ENCODE data around the gene DGCR2.
"Not testable (repeated sequence)": the region's sequence is repeated elsewhere in the genome, so short reads cannot be mapped to it uniquely, and the experiment has no call there.

DGCR2 gene

DNA sequence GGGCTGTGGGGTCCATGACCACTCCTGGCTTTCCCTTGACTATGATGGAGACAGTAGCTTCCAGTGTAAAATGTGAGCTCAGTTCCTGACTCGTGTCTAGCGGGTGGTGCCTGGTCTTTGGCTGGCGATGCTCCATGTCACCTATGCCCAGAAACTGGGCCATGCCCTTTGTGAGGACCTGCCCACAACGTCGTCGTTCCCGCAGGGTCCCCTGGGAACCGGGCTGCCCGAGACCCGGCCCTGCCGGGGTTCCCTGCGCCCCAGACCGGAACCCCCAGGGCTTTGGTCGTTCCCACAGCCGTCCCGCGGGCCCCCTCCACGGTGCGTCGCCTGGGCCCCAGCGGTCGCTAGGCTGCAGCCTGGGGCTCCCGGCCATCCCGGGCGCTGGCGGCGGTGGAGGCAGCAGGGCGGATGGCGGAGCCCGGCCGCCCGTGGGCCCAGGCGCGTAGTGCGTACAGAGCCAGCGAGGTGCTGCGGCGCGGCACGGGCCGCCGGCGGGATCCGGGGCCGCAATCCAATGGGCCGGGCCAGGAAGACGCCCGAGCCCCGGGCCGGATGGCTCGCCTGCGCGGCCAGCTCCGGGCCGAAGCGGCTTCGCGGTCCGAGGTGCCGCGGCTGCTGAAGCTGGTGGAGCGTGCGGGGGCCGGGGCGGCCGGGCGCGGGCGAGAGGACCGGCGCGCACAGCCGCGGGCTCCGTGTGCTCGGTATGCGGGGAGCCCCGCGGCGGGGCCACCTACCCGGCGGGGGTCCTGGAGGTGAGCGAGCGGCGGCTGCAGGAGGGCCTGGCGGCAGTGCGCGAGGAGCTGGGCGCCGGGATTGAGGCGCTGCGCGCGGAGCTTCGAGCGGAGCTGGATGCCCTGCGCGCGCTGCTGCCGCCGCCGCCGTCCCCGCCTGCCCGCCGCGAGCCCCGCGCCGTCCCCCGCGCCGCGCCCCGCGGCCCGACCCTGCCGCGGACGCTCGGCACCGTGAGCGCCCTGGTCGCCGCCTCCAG is 92.8 kb downstream of the DGCR2 start:
- not testable (repeated sequence) for DNase-seq (ENCODE audit: low read depth)

DNA sequence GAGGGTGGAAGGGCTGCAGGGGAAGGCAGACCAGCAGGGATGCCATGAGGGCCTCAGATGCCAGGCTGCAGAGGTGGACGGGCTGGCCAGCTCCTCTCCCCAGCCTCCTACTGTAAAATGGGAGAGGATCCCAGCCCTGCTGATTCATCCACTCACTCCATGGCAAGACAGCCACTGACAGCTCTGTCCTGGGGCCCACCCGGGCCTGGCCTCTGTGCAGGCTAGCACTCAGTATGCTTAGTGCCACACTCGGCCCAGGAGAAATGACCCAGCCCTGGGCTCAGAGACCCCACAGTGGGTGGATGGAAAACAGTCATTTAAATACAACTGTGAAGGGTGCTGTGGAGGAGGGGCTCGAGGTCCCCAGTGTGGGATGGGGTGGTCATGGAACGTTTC is 94.2 kb downstream of the DGCR2 start:
- not testable (repeated sequence) for DNase-seq (ENCODE audit: low read depth)

DNA sequence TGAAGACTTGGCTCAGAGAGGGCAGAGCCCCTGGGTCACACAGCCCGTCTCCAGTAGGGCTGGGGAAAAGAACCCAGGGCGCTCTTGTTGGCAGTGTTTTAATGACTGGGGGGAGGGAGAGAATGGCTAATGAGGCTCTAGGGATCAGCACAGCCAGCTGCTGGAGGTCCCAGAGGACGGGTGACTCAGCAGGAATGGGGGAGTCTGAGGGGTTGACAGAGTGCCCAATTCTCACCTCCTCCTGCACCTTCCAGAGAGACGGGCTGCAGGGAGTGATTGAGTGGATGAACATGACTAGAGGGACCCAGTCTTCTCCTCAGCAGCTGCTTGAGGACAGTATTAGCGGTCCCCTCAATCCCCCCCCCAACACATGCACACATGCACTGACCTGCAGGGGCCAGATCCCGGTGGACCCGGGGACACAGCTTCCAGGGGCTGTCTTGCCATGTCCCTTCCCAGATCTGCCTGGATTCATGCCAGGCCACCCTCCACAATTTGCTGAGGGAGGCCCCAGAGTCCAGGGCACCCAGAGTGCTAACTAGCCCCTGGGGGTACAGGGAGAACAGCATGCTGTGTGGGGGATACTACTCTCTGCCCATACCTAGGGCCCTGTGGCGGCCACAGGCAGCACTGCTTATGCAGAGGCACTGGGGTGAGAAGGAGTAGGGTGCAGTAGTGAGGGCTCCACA is 94.7 kb downstream of the DGCR2 start:
- not testable (repeated sequence) for DNase-seq (ENCODE audit: low read depth)

DNA sequence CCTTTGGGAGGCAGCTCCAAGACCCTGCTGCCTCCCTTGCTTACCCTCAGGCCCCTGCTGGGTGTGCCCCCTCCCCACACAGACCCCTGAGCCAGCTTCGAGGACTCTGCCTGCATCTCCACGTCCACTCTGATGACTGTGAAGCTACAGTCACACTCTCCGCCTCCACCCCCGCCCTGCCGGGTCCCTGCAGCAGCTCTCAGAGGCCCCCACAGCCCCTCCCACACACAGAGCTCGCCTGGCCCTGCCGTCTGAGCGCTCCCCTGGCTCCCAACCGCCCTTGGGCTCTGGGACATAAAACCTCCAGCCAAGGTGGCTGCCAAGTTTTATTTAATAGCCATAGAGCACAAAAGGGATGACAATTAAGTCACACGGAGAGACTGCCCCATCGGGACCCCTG is 96.1 kb downstream of the DGCR2 start:
- not testable (repeated sequence) for DNase-seq (ENCODE audit: low read depth)

DNA sequence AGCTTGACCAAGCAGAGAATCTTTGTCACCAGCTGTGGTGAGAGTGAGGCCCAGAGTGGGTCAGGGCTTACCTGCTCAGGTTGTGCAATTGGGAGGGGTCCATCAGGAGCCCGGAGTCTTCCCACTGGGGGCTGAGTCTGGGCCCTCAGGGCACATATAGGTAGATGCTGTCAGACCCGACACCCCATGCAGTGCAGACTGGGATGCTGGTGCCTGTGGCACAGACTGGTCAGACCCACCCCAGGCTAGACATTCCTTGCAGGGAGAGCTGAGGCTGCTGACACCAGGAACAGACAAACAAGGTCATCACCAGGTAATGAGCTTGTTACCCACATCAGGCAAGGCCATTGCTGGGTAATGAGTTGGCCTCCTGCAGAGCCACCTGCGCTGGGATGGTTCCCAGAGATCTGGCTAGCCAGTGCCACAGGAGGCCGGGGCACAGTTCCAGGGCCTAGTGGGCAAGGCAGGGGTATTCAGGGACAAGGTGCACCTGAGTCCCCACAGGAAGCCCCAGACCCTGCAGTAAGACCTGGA is 97.2 kb downstream of the DGCR2 start:
- not testable (repeated sequence) for DNase-seq (ENCODE audit: low read depth)

DNA sequence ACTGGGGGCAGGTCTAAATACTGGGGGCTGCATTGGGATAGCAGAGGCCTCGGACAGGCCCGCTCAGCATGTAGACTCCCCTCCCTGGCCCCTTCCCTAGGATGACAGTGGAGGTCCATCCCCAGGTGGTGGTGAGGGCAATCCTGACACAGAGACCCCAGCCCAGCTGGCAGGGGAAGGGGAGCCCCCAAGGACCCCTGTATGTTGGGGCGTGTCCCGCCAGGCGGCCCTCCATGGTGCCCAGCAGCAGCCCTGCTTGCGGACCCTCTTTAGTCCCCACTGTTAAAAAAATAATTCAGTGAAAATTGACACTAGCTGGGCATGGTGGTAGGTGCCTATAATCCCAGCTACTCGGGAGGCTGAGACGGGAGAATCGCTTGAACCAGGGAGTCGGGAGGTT is 98.3 kb downstream of the DGCR2 start:
- not testable (repeated sequence) for DNase-seq (ENCODE audit: low read depth)

DNA sequence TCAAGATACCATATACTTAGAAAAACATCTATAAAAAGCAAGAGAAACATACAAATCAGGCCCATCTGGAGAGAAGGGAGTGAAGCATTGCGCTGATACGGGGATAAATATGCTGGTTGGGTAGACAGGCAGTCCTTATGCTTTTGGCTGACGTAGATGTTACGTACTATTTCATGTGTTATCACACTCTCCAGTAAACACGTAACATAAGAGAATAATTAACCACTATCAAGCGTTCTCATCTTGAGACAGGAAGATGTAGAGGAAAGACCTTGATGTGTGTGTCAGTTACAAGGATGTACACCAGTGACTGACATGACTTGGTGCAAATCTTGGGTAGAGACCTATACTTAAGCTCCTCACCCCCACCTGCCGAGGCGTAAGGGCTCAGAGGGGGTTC is 99.5 kb downstream of the DGCR2 start:
- no peak for DNase-seq (ENCODE audit: low read depth)

DNA sequence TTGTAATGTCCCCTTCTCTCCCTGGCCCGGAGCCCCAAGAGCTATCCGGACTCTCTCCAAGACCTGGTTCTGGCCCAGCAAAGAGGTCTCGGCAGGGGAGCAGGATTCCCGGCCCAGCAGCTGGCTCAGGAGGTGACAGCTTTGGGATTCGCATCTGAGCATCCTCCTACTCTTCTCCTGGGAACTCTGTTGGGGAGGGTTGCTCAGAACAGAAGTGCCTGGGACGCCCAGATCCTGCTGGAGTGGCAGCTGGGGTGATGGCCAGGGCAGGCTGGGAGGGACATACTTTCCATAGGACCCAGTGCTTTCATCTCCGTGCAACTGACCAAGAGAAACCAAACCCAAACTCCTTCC is 102.6 kb downstream of the DGCR2 start:
- DNase-seq (ENCODE audit: low read depth), result no peak

DNA sequence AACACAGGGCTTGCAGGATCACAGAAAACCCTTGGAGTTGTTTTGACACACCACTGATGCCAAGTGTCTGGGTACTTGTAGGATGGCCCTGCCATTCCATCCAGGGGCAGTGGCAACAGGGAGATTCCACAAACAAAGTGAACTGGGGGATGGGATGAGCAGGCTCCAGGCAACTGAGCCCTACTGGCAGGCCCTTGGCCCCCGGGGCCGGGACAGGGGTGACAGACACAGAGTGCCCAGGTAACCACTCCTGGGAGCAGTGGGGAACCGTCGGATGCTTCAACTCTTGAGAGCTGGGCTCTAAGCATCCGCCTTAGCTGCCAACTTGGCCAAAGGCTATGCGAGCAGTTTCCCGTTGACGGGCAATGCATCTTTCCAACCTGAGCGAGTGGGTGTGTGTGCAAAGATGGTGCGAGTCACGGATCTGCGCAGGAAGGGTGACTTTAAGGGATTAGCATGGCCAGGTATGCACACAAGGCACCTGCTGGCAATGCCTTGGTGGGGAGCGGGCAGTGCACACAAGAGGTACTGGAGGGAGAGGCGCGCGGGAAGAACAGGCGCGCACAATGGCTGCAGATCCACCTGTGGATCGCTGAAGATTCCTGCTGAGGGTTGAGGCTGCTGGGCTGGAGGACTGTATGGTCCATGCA is 103.1 kb downstream of the DGCR2 start:
- no peak for DNase-seq (ENCODE audit: low read depth)

DNA sequence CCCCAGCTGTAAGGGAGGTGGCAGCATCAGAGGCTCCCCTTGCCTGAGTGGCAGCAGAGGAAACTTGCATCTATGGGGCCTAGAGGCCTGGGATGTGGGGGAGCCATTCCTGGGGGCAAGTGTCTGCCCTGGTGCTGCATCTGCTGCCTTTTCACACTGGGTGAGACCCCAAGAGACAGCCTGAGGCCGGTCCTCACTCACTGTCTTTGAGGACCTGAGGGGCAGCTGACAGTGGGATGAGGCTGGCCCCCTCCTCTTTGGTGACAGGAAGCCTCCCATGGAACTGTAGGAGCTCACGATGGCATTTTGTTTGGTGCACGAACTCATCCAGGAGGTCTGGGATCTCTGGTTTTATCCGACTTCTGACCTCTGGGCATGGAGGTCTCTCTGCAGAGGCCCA is 104.0 kb downstream of the DGCR2 start:
- no peak for DNase-seq (ENCODE audit: low read depth)

DNA sequence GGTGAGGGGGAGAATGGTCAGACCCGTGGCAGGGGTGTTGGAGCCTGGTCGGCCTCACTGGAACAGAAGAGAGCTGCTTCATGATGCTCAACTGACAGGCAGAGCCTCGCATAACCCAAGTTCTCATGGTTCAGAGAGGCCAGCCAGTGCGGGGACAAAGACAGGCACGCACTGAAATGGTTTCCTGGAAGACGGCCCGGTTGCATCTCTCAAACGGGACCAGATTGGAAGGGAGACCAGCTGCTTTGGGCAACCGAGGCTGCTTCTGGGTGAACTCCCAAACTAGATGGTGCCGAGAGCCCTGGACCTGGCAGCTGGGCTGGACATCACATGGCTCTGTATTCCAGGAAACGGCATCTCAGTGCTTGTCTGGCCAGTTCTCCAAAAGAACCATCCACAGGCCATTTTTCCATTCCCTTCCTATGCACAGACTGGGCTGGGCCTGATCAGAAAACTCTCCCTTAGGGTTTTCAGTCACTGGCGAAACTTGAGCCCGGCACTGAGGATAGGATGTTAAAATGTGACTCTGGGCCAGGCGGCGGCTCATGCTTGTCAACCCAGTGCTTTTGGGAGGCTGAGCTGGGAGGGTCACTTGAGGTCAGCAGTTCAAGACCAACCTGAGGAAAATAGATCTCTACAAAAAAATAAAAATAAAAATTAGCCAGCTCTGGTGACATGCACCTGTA is 106.0 kb downstream of the DGCR2 start:
- DNase-seq (ENCODE audit: low read depth), result no peak

DNA sequence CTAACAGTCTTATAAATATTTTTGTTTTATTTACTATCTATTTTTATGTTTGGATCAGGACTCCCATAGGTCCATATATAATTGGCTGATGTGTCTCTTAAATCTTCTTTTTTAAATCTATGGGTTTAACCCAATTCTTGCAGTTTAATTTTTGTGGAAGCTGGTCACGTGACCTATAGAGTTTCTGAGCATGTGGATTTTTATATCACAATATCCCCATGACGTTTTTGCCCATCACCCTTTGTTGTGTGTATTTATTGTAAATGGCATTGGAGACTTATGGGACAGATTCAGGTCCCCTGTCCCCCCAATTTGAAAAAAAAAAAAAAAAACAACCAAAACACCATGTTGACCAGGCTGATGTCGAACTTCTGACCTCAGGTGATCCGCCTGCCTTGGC is 107.3 kb downstream of the DGCR2 start:
- no peak for DNase-seq (ENCODE audit: low read depth)

DNA sequence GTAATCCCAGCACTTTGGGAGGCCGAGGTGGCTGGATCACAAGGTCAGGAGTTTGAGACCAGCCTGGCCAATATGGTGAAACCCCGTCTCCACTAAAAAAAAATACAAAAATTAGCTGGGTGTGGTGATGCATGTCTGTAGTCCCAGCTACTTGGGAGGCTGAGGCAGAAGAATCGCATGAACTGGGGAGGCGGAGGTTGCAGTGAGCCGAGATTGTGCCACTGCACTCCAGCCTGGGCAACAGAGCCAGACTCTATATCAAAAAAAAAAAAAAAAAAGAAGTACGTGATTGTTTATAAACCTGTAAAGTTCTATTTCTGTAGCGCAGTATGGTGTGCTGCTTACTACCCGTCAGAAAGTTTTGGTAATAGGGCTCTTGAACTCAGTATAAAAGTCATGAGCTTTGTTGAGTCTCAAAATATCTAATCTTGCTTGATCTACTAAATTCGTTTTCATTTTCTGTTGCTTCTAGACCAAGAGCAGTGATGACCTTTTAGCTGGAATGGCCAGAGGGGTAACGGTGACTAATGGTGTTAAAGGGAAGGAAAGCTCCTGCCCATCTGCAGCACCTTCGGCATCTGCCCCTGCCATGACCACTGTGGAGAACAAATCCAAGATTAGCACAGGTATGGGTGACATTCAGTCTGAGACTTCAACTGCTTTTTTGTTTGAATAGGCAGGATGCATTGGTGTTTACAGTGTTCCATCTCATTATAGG is 108.2 kb downstream of the DGCR2 start:
- DNase-seq (ENCODE audit: low read depth), result not testable (repeated sequence)

DNA sequence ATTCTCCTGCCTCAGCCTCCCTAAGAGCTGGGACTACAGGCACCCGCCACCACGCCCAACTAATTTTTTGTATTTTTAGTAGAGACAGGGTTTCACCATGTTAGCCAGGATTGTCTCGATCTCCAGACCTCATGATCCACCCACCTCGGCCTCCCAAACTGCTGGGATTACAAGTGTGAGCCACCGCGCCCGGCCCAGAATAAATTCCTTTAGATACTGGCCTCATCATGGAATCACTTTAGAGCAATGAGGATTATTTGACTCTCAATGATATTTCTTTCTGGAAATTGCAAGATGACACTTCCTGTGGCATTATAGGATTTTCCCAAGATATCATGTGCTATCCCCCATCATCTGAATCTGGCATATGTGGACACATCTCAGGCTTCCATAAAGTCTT is 108.8 kb downstream of the DGCR2 start:
- DNase-seq (ENCODE audit: low read depth), result not testable (repeated sequence)

DNA sequence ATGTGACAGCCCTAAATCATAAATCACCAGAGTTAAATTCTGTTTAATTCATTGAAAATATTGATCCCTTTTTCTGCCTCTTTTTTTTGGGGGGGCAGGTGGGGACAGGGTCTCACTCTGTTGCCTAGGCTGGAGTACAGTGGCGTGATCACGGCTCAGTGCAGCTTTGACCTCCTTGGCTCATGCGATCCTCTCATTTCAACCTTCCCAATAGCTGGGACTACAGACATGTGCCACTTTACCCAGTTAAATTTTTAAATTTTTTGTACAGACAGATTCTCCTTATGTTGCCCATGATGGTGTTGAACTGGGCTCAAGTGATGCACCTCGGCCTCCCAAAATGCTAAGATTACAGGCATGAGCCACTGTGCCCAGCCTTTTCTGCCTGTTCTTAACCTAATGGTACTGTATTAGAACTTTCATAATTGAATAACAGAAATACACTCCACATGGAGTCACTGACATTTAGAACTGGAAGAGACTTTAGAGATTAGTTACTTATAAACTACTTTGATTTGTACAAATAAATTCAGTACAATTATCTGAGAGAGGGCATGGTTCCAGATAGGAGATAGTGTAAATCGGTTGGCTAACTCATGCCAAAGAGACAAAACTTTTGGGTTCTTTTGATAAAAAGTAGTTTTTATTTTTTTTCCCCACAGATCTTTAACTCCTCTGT is 109.8 kb downstream of the DGCR2 start:
- DNase-seq (ENCODE audit: low read depth), result no peak

DNA sequence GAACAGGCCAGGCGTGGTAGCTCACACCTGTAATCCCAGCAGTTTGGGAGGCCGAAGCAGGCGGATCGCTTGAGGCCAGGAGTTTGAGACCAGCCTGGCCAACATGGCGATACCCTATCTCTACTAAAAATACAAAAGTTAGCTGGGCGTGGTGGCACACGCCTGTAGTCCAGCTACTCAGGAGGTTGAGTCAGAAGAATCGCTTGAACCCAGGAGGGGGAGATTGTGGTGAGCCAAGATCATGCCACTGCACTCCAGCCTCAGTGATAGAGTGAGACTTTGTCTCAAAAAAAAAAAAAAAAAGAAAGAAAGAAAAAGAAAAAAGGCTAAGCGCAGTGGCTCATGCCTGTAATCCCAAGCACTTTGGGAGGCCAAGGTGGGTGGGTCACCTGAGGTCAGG is 110.6 kb downstream of the DGCR2 start:
- DNase-seq (ENCODE audit: low read depth), result not testable (repeated sequence)

DNA sequence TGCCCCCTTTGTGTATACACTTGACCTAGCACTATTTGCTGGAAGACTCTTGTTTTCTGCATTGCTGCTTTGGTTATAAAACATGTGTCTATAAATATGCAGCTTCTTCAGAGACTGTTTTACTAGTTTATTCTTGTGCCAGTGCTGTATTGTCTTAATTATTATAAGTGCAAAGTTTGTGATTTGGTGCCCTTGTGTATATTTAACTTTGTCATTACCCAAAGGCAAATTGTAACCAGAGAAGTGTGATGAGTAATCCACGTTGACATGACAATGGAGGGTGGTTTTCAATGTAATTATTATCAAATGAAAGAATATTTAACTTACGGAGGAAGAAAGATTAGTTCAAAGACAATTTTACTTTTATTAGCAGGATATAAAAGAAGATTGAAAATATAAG is 111.1 kb downstream of the DGCR2 start:
- no peak for DNase-seq (ENCODE audit: low read depth)

DNA sequence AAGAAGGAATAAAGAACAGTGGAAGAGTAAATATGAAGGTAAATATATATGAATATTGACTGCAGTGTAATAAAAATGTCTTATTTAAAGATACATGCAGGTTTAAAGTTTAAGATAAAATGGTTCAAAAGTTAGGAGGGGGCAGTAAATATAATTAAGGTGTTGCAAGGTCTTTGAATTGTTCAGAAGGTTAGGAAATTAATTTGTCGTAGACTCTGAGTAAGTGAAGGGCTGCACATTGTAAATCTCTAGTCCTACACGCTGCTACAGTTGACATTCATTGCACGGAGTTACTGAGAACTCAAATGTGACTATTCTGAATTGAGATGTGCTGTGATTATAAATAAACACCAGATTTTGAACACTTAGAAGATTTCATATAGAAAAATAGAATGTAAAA is 116.3 kb downstream of the DGCR2 start:
- DNase-seq (ENCODE audit: low read depth), result no peak

DNA sequence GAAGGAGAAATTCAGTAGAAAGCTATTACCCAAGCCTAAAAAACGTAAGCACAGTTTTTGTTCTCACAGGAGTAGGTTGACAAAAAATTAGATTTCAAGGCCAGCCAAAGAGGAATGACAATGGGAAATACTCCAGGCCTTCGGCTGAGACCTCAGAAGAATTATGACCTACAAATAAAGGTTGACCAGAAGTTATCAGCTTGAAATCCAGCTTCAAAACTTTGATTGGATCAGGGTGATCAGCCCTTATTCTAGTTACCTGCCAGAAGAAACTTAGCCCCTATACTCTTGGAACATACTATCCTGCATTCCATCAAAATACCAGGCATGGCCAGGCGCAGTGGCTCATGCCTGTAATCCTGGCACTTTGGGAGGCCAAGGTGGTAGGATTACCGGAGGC is 117.7 kb downstream of the DGCR2 start:
- no peak for DNase-seq (ENCODE audit: low read depth)

DNA sequence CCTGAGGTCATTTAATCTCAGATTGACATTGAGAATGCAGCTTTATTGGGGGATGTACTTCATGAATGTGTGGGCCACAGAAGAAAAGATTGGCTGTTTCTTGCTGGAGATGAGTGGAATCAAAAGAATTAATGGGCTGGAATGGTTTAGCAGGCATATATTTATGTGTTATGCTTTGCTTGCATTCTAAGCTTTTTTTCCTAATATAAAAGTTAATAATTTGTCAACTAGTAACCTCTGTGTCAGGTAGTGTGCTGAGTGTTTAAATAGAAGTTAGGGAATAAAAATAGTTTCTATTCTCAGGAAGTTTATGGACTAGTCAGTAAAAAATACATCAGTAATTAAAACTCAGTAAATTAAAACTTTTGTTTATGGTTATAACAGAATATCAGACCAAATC is 118.7 kb downstream of the DGCR2 start:
- DNase-seq (ENCODE audit: low read depth), result no peak

DNA sequence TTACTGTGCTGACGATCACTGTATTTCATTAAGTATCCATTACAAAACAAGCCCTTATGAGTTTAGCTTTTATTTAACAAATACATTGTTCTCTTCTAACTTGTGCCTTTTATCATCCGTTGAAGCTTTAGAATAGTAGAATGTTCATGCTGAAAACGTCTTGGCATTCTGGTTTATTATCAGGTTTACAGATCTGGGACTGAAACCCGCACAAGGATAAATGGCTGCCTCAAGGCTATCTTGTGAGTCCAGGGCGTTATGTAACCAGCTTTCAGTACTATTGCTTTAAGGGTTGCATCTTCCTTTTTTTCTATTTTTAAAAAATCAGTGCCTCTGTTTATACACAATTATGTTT is 119.6 kb downstream of the DGCR2 start:
- DNase-seq (ENCODE audit: low read depth), result no peak

All from activated T-cell treated with anti-CD3 and anti-CD28 coated beads for 24 hours (primary cell).